ENCODE measurements around the gene AKTIP.
"Not testable (repeated sequence)": the region's sequence is repeated elsewhere in the genome, so short reads cannot be mapped to it uniquely, and the experiment has no call there.

The AKTIP gene

GRCh38 chr16:53515259-53515658, 12.2 kb upstream of the AKTIP start:
- WGBS (ENCODE audit: insufficient coverage, insufficient read length), result no CpG with 5 or more reads among the region's 6 CpGs

DNA sequence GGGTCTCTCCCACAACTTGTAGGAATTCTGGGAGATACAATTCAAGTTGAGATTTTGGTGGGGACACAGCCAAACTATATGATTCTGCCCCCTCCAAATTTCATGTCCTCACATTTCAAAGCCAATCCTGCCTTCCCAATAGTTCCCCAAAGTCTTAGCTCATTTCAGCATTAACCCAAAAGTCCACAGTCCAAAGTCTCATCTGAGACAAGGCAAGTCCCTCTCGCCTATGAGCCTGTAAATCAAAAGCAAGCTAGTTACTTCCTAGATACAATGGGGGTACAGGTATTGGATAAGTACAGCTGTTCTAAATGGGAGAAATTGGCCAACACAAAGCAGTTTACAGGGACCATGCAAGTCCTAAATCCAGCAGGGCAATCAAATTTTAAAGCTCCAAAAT, 9.8 kb upstream of the AKTIP start:
- not testable (repeated sequence) for H3K4me1 ChIP-seq (ENCODE audit: control insufficient read depth, insufficient read depth, low read length)

More at GRCh38 chr16:53515259-53515658, 12.2 kb upstream of the AKTIP start:
- Histone ChIP-seq H3K27ac (ENCODE audit: low read length) (no peak overlapping the region), H3K36me3 (ENCODE audit: control insufficient read depth, insufficient read depth, low read length) (no peaks in the 10 kb centered on the region), H3K4me1 (ENCODE audit: control insufficient read depth, insufficient read depth, low read length) (no peaks in the 10 kb centered on the region), H3K9me3 (ENCODE audit: control insufficient read depth, insufficient read depth, low read length) (no peaks in the 10 kb centered on the region; the same call in 1 of the 2 replicates), H3K4me3 (ENCODE audit: low read length) (no peak overlapping the region), H3K27me3 (ENCODE audit: control insufficient read depth, insufficient read depth, low read length) (no peaks in the 10 kb centered on the region)
- no peak for DNase-seq (ENCODE audit: low read depth, low spot score)

DNA sequence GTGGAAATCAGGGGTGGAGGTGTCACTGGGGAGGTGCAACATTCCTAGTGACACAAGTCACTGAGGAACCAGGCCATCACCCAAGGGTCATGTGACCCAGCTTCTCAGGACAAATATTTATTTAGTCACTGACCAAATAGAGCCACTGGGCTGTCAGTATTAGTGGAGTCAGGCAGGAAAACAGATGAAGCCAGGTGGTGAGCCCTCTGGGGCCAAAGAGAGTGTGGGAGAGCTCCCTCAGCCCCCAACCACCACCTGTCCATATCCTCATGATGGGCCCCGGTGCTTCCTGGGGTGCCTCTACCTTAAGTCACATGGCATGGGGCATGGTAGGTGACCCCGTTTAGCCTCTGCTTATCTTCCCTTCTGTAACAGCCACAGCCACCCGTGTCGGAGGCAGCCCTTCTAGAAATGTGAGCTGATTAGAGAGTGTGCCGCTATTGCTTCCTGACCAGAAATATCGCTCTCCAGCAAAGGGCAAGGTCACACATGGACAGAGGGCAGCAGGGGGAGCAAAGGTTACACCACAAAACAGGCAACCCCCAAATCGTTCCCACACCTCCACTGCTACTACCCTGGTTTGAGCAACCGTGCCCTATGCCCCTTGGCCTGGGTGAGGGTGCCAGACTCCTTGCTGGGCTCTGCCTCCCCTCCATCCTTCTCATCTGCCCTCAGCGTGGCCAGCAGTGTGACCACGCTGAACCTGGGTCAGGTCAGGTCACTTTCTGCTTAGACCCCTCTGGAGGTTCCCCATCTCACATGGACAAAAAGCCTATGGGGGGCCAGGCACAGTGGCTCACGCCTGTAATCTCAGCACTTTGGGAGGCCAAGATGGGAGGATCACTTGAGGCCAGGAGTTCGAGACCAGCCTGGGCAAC, 8.6 kb upstream of the AKTIP start:
- Histone ChIP-seq H3K9me3 (ENCODE audit: control insufficient read depth, insufficient read depth, low read length) (no peaks in the 10 kb centered on the region; the same call in 1 of the 2 replicates), H3K36me3 (ENCODE audit: control insufficient read depth, insufficient read depth, low read length) (no peaks in the 10 kb centered on the region), H3K27me3 (ENCODE audit: control insufficient read depth, insufficient read depth, low read length) (no peaks in the 10 kb centered on the region), H3K4me1 (ENCODE audit: control insufficient read depth, insufficient read depth, low read length) (no peaks in the 10 kb centered on the region), H3K27ac (ENCODE audit: low read length) (no peak overlapping the region), H3K4me3 (ENCODE audit: low read length) (no peak overlapping the region)
- DNase-seq (ENCODE audit: low read depth, low spot score), result no peak
- no CpG with 5 or more reads among the region's 12 CpGs for WGBS (ENCODE audit: insufficient coverage, insufficient read length)

More for the DNA sequence above, 9.8 kb upstream of the AKTIP start:
- not testable (repeated sequence) for DNase-seq (ENCODE audit: low read depth, low spot score); H3K27ac ChIP-seq (ENCODE audit: low read length); H3K27me3 ChIP-seq (ENCODE audit: control insufficient read depth, insufficient read depth, low read length); H3K9me3 ChIP-seq (ENCODE audit: control insufficient read depth, insufficient read depth, low read length); H3K36me3 ChIP-seq (ENCODE audit: control insufficient read depth, insufficient read depth, low read length); H3K4me3 ChIP-seq (ENCODE audit: low read length)
- WGBS (ENCODE audit: insufficient coverage, insufficient read length), result no CpG with 5 or more reads among the region's 1 CpG

GRCh38 chr16:53511084-53511402, 8.0 kb upstream of the AKTIP start:
- no peaks in the 10 kb centered on the region; the same call in 1 of the 2 replicates for H3K9me3 ChIP-seq (ENCODE audit: control insufficient read depth, insufficient read depth, low read length)
- no peak overlapping the region for H3K4me3 ChIP-seq (ENCODE audit: low read length)
- WGBS (ENCODE audit: insufficient coverage, insufficient read length), result no CpG with 5 or more reads among the region's 6 CpGs
- no peaks in the 10 kb centered on the region for H3K36me3 ChIP-seq (ENCODE audit: control insufficient read depth, insufficient read depth, low read length)
- H3K27me3 ChIP-seq (ENCODE audit: control insufficient read depth, insufficient read depth, low read length), result no peaks in the 10 kb centered on the region
- no peak overlapping the region for H3K27ac ChIP-seq (ENCODE audit: low read length)
- H3K4me1 ChIP-seq (ENCODE audit: control insufficient read depth, insufficient read depth, low read length), result no peaks in the 10 kb centered on the region
- no peak for DNase-seq (ENCODE audit: low read depth, low spot score)

- Histone ChIP-seq H3K27ac (ENCODE audit: low read length) (no peak overlapping the region), H3K4me1 (ENCODE audit: control insufficient read depth, insufficient read depth, low read length) (no peaks in the 10 kb centered on the region)
- WGBS (ENCODE audit: insufficient coverage, insufficient read length), result no CpG with 5 or more reads among the region's 2 CpGs
These were observed 7.7 kb upstream of the AKTIP start for GRCh38 chr16:53510704-53511070.

DNA sequence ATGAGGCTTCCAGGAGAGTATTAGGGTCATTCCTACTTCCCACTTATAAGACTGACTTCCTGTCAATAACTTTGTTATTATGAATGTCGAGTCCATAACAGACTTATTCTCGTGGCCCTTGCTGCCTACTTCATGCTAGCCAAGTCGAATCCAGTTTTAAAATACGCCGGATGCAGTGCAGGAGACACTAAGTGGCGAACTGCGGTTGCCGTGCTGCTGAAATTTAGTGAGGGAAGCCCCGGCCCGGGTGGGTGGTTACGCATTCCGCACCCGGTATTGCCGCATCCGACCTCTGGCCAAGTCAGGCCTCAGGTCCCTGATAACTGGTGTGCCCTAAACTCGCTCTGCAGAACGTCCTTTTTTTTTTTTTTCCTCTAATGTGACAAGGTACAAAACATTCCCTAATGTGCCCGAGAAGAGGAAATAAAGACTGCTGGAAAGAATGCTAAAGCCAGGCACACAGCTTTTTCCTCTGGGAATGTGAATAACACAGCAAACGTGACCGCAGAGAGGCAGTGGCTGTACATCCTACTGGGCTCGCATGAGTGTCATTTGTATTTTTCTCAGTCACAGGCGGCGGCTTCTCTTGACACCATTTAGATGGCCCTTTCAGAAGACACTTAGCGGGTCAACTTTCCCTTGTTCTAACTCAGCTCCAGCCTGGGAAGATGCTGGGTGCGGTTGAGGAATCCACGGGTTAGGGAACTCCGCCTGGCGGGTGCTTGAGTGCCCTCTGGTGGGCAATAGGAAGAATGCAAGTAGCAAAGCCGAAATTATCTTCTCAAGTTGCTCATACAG, 7.1 kb upstream of the AKTIP start:
- Histone ChIP-seq H3K36me3 (ENCODE audit: control insufficient read depth, insufficient read depth, low read length) (no peaks in the 10 kb centered on the region), H3K9me3 (ENCODE audit: control insufficient read depth, insufficient read depth, low read length) (no peaks in the 10 kb centered on the region; the same call in 1 of the 2 replicates), H3K4me1 (ENCODE audit: control insufficient read depth, insufficient read depth, low read length) (no peaks in the 10 kb centered on the region), H3K27me3 (ENCODE audit: control insufficient read depth, insufficient read depth, low read length) (no peaks in the 10 kb centered on the region), H3K4me3 (ENCODE audit: low read length) (no peak overlapping the region), H3K27ac (ENCODE audit: low read length) (no peak overlapping the region)
- WGBS (ENCODE audit: insufficient coverage, insufficient read length), result no CpG with 5 or more reads among the region's 29 CpGs
- no peak for DNase-seq (ENCODE audit: low read depth, low spot score)

More at GRCh38 chr16:53510704-53511070, 7.7 kb upstream of the AKTIP start:
- Histone ChIP-seq H3K9me3 (ENCODE audit: control insufficient read depth, insufficient read depth, low read length) (no peaks in the 10 kb centered on the region; the same call in 1 of the 2 replicates), H3K36me3 (ENCODE audit: control insufficient read depth, insufficient read depth, low read length) (no peaks in the 10 kb centered on the region), H3K27me3 (ENCODE audit: control insufficient read depth, insufficient read depth, low read length) (no peaks in the 10 kb centered on the region), H3K4me3 (ENCODE audit: low read length) (no peak overlapping the region)
- no peak for DNase-seq (ENCODE audit: low read depth, low spot score)

- no peak for DNase-seq (ENCODE audit: low read depth, low spot score)
- Histone ChIP-seq H3K27me3 (ENCODE audit: control insufficient read depth, insufficient read depth, low read length) (no peaks in the 10 kb centered on the region), H3K4me3 (ENCODE audit: low read length) (no peak overlapping the region), H3K4me1 (ENCODE audit: control insufficient read depth, insufficient read depth, low read length) (no peaks in the 10 kb centered on the region), H3K36me3 (ENCODE audit: control insufficient read depth, insufficient read depth, low read length) (no peaks in the 10 kb centered on the region), H3K27ac (ENCODE audit: low read length) (no peak overlapping the region), H3K9me3 (ENCODE audit: control insufficient read depth, insufficient read depth, low read length) (no peaks in the 10 kb centered on the region)
- no CpG with 5 or more reads among the region's 12 CpGs for WGBS (ENCODE audit: insufficient coverage, insufficient read length)
These were observed 4.6 kb upstream of the AKTIP start for GRCh38 chr16:53507464-53508179.

DNA sequence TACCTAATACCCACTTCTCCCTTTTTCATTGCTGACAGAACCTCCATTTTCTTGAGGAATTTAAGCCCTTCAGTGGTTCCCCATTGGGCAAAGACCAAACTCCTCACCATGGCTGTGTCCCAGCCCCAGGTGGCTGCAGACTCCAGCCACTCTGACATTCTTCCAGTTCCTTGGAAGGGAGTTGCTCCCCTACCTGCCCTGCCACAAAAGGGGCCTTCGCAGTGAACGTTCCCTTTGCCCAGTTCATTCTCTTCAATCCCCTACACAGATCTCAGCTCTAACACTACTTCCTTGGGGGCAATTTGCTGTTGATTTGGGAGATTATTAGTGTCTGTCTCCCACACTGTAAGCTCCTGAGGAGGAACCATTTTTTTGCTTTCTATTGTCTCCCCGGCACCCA, 3.2 kb upstream of the AKTIP start:
- no peak overlapping the region for H3K27ac ChIP-seq (ENCODE audit: low read length)
- no peak for DNase-seq (ENCODE audit: low read depth, low spot score)
- WGBS (ENCODE audit: insufficient coverage, insufficient read length), result no CpG with 5 or more reads among the region's 3 CpGs

DNA sequence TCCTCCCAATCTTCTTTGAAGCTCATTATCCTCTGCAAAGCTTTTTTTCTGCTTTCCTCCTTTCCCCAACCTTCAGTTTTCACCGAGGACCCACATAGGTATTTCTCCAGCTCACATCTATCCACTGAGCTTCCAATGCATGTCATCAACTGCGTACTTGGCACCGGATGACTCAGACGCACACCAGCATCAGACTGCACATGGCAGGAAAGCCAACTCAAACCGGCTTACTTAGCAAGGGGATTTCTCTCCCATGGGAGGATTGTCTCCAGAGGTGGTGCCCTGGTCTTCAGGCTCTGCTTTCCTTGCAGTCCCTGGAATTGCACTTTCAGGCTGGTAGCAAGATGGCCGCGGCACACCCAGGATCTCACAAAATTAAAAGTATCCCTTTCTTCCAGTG, 1.7 kb upstream of the AKTIP start:
- H3K27ac ChIP-seq (ENCODE audit: low read length), result no peak overlapping the region
- H3K4me3 ChIP-seq (ENCODE audit: low read length), result no peak overlapping the region
- DNase-seq (ENCODE audit: low read depth, low spot score), result no peak
- H3K9me3 ChIP-seq (ENCODE audit: control insufficient read depth, insufficient read depth, low read length), result no peaks in the 10 kb centered on the region
- WGBS (ENCODE audit: insufficient coverage, insufficient read length), result no CpG with 5 or more reads among the region's 7 CpGs
- H3K36me3 ChIP-seq (ENCODE audit: control insufficient read depth, insufficient read depth, low read length), result no peaks in the 10 kb centered on the region
- no peaks in the 10 kb centered on the region for H3K27me3 ChIP-seq (ENCODE audit: control insufficient read depth, insufficient read depth, low read length)
- no peaks in the 10 kb centered on the region for H3K4me1 ChIP-seq (ENCODE audit: control insufficient read depth, insufficient read depth, low read length)

More for the DNA sequence above, 3.2 kb upstream of the AKTIP start:
- H3K4me3 ChIP-seq (ENCODE audit: low read length), result no peak overlapping the region
- no peaks in the 10 kb centered on the region for H3K27me3 ChIP-seq (ENCODE audit: control insufficient read depth, insufficient read depth, low read length)
- no peaks in the 10 kb centered on the region for H3K9me3 ChIP-seq (ENCODE audit: control insufficient read depth, insufficient read depth, low read length)
- H3K4me1 ChIP-seq (ENCODE audit: control insufficient read depth, insufficient read depth, low read length), result no peaks in the 10 kb centered on the region
- H3K36me3 ChIP-seq (ENCODE audit: control insufficient read depth, insufficient read depth, low read length), result no peaks in the 10 kb centered on the region

DNA sequence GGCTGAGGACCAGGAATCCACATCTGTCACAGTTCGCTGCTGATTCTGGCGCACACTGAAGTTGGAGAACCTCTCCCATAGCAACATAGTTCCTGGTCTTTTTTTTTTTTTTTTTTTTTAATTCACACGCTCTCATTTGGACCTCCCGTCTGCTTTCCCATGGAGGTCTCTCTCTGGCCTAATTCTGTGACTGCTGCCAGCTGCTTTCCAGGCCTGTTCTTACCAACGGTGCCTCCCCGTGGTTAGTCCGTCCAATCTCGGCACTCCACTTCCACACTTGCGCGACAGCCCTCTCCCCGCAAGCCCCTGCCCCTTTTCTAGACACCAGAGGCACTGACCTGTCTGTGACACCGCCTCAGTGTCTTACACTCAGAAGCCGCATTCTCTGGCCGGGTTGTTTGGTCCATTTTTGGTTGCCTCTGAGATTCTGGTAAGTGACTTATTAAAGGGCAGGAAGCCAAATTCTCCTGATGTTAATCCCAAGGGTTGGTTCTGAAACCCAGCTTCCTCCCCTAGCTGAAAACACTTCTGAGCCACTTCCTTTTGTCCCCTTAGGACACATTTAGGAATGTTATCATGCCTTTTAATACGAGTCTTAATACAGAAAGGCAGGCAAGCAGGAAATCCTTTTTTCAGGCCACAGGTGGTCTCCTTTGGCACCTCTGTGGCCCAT, 1.1 kb upstream of the AKTIP start:
- no peaks in the 10 kb centered on the region for H3K27me3 ChIP-seq (ENCODE audit: control insufficient read depth, insufficient read depth, low read length)

More for the DNA sequence above, 1.1 kb upstream of the AKTIP start:
- WGBS (ENCODE audit: insufficient coverage, insufficient read length), result no CpG with 5 or more reads among the region's 15 CpGs
- DNase-seq (ENCODE audit: low read depth, low spot score), result no peak
- Histone ChIP-seq H3K36me3 (ENCODE audit: control insufficient read depth, insufficient read depth, low read length) (no peaks in the 10 kb centered on the region), H3K4me1 (ENCODE audit: control insufficient read depth, insufficient read depth, low read length) (no peaks in the 10 kb centered on the region), H3K27ac (ENCODE audit: low read length) (no peak overlapping the region), H3K4me3 (ENCODE audit: low read length) (no peak overlapping the region; the same call in 1 of the 2 replicates), H3K9me3 (ENCODE audit: control insufficient read depth, insufficient read depth, low read length) (no peaks in the 10 kb centered on the region)

Measured in iPS DF 6.9 (cell line).